ENCODE results near the gene ADIG.
A peak's percentile ranks its signal among the peaks of the same experiment; 100 is the strongest.

Gene ADIG

GRCh38 chr20:38603286-38603685, 22.3 kb downstream of the ADIG start:
- DNase-seq: no peak

GRCh38 chr20:38604873-38605303, 23.9 kb downstream of the ADIG start:
- peak in 1 of 14 donors; percentile 2 for DNase-seq

- no peak for DNase-seq
Measured at GRCh38 chr20:38607351-38607750, 26.4 kb downstream of the ADIG start.

- DNase-seq: no peak
Measured at GRCh38 chr20:38608188-38608587, 27.2 kb downstream of the ADIG start.

GRCh38 chr20:38609815-38610214, 28.8 kb downstream of the ADIG start:
- no peak for DNase-seq

GRCh38 chr20:38610521-38610920, 29.5 kb downstream of the ADIG start:
- DNase-seq: no peak

GRCh38 chr20:38612751-38613515, 31.9 kb downstream of the ADIG start:
- no peak for DNase-seq

- DNase-seq: no peak
Measured at GRCh38 chr20:38615283-38615682, 34.3 kb downstream of the ADIG start.

- no peak for DNase-seq
Measured at GRCh38 chr20:38616457-38616856, 35.5 kb downstream of the ADIG start.

GRCh38 chr20:38617011-38617829, 36.2 kb downstream of the ADIG start:
- DNase-seq: no peak

- no peak for DNase-seq
Measured at GRCh38 chr20:38617830-38618196, 36.8 kb downstream of the ADIG start.

GRCh38 chr20:38620441-38620840, 39.4 kb downstream of the ADIG start:
- peak in 1 of 14 donors; percentile 58 for DNase-seq

GRCh38 chr20:38623061-38623460, 42.1 kb downstream of the ADIG start:
- DNase-seq: no peak

GRCh38 chr20:38624084-38624483, 43.1 kb downstream of the ADIG start:
- DNase-seq: no peak

GRCh38 chr20:38625896-38626295, 44.9 kb downstream of the ADIG start:
- no peak for DNase-seq

- DNase-seq: no peak
Measured at GRCh38 chr20:38626921-38627659, 46.1 kb downstream of the ADIG start.

GRCh38 chr20:38628580-38629470, 47.8 kb downstream of the ADIG start:
- no peak for DNase-seq

GRCh38 chr20:38629979-38630378, 49.0 kb downstream of the ADIG start:
- DNase-seq: no peak

- DNase-seq: no peak
Measured at GRCh38 chr20:38630727-38631126, 49.7 kb downstream of the ADIG start.

- no peak for DNase-seq
Measured at GRCh38 chr20:38631155-38632022, 50.4 kb downstream of the ADIG start.

GRCh38 chr20:38633577-38634093, 52.6 kb downstream of the ADIG start:
- peak in 6 of 14 donors; percentile 1 to 27 (median 4) for DNase-seq
